SK-N-SH treated with all-trans-retinoic acid at 6 μM for 48 hours (cell line): ENCODE results near the gene SLC8A2.

Experiments
- ATAC-seq: fragments of 200-7000 bp; cut with Tn5 transposase; 3 replicates; pipeline ENCODE4 v1.9.1; 2020; ENCODE audit warnings: mild to moderate bottlenecking, moderate library complexity
- ARNTL ChIP-seq: fragments of 450-650 bp; formaldehyde crosslinking; IDR thresholded peaks from 2 replicates; pipeline ENCODE4 v1.5.0; 2020; ENCODE audit warnings: low read depth, mild to moderate bottlenecking, moderate library complexity, borderline replicate concordance
- BACH2 ChIP-seq: fragments of 250-450 bp; sonication (Bioruptor Pico); IDR thresholded peaks from 2 replicates; pipeline ENCODE4 v1.9.0; 2021; ENCODE audit warnings: mild to moderate bottlenecking, borderline replicate concordance
- CSDC2 ChIP-seq: fragments of 250-450 bp; sonication (Bioruptor Pico); IDR thresholded peaks from 2 replicates; pipeline ENCODE4 v1.5.0; 2020; ENCODE audit warnings: mild to moderate bottlenecking, moderate library complexity
- CSRNP3 ChIP-seq: fragments of 250-450 bp; sonication (Bioruptor Pico); IDR thresholded peaks from 2 replicates; pipeline ENCODE4 v1.5.1; 2021; ENCODE audit warnings: mild to moderate bottlenecking, moderate library complexity
- ESRRG ChIP-seq: fragments of 250-450 bp; sonication (Bioruptor Pico); IDR thresholded peaks from 2 replicates; pipeline ENCODE4 v1.6.1; 2021; ENCODE audit warnings: mild to moderate bottlenecking
- GLIS3 ChIP-seq: fragments of 250-450 bp; sonication (Bioruptor Pico); IDR thresholded peaks from 2 replicates; pipeline ENCODE4 v1.5.0; 2020; ENCODE audit warnings: mild to moderate bottlenecking, moderate library complexity
- OSR1 ChIP-seq: fragments of 250-450 bp; sonication (Bioruptor Pico); IDR thresholded peaks from 2 replicates; pipeline ENCODE4 v1.8.0; 2022; ENCODE audit warnings: moderate library complexity, mild to moderate bottlenecking, inconsistent platforms
- PATZ1 ChIP-seq: fragments of 250-450 bp; sonication (Bioruptor Pico); IDR thresholded peaks from 2 replicates; pipeline ENCODE4 v1.8.0; 2020; ENCODE audit warnings: mild to moderate bottlenecking, moderate library complexity, borderline replicate concordance
- PPARA ChIP-seq: fragments of 250-450 bp; sonication (Bioruptor Pico); IDR thresholded peaks from 2 replicates; pipeline ENCODE4 v1.5.0; 2020; ENCODE audit warnings: mild to moderate bottlenecking, borderline replicate concordance
- RARB ChIP-seq: fragments of 250-450 bp; sonication (Bioruptor Pico); IDR thresholded peaks from 2 replicates; pipeline ENCODE4 v1.8.0; 2021; ENCODE audit warnings: mild to moderate bottlenecking, moderate library complexity
- SNAI2 ChIP-seq: fragments of 250-450 bp; sonication (Bioruptor Pico); IDR thresholded peaks from 2 replicates; pipeline ENCODE4 v1.5.0; 2020; ENCODE audit warnings: mild to moderate bottlenecking, moderate library complexity
- TCF4 ChIP-seq: fragments of 250-450 bp; sonication (Bioruptor Pico); IDR thresholded peaks from 2 replicates; pipeline ENCODE4 v1.8.0; 2021; ENCODE audit warnings: mild to moderate bottlenecking, moderate library complexity, borderline replicate concordance
- TOX ChIP-seq: fragments of 250-450 bp; sonication (Bioruptor Pico); IDR thresholded peaks from 2 replicates; pipeline ENCODE4 v1.8.0; 2021; ENCODE audit warnings: mild to moderate bottlenecking, moderate library complexity, borderline replicate concordance
- ZC3H10 ChIP-seq: fragments of 250-450 bp; sonication (Bioruptor Pico); IDR thresholded peaks from 2 replicates; pipeline ENCODE4 v1.5.1; 2021; ENCODE audit warnings: mild to moderate bottlenecking, moderate library complexity
- ZFP30 ChIP-seq: fragments of 450-650 bp; formaldehyde crosslinking; IDR thresholded peaks from 2 replicates; pipeline ENCODE4 v1.5.0; 2022; ENCODE audit warnings: mild to moderate bottlenecking, moderate library complexity
- ZNF565 ChIP-seq: fragments of 450-650 bp; formaldehyde crosslinking; conservative IDR thresholded peaks from 2 replicates; pipeline ENCODE4 v1.5.0; 2020; ENCODE audit warnings: low read depth, mild to moderate bottlenecking, moderate library complexity
- ZNF8 ChIP-seq: fragments of 450-650 bp; formaldehyde crosslinking; IDR thresholded peaks from 2 replicates; pipeline ENCODE4 v1.5.0; 2020; ENCODE audit warnings: mild to moderate bottlenecking, moderate library complexity
- TF ChIP-seq, protein P1 (sequence below): fragments of 250-450 bp; sonication (Bioruptor Pico); IDR thresholded peaks from 2 replicates; pipeline ENCODE4 v1.8.0; 2021; ENCODE audit warnings: low read depth, mild to moderate bottlenecking, moderate library complexity, borderline replicate concordance

Gene SLC8A2

GRCh38 chr19:47450478-47450877 lies 21.2 kb downstream of the SLC8A2 start:
- ATAC-seq: no peak
- TF ChIP-seq CSDC2 (CRISPR knock-in tag): no peak
- no peak for TF ChIP-seq BACH2
- no peak for TF ChIP-seq CSRNP3 (CRISPR knock-in tag)
- TF ChIP-seq ARNTL (CRISPR knock-in tag): no peak
- TF ChIP-seq PATZ1: no peak
- TF ChIP-seq ESRRG (CRISPR knock-in tag): no peak
- TF ChIP-seq PPARA (CRISPR knock-in tag): no peak
- TF ChIP-seq, protein P1, sequence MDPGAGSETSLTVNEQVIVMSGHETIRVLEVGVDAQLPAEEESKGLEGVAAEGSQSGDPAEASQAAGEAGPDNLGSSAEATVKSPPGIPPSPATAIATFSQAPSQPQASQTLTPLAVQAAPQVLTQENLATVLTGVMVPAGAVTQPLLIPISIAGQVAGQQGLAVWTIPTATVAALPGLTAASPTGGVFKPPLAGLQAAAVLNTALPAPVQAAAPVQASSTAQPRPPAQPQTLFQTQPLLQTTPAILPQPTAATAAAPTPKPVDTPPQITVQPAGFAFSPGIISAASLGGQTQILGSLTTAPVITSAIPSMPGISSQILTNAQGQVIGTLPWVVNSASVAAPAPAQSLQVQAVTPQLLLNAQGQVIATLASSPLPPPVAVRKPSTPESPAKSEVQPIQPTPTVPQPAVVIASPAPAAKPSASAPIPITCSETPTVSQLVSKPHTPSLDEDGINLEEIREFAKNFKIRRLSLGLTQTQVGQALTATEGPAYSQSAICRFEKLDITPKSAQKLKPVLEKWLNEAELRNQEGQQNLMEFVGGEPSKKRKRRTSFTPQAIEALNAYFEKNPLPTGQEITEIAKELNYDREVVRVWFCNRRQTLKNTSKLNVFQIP (CRISPR knock-in tag): no peak
- no peak for TF ChIP-seq TCF4 (CRISPR knock-in tag)
- no peak for TF ChIP-seq SNAI2
- TF ChIP-seq ZNF565 (CRISPR knock-in tag): no peak
- TF ChIP-seq GLIS3 (CRISPR knock-in tag): no peak
- TF ChIP-seq OSR1 (CRISPR knock-in tag): no peak
- TF ChIP-seq RARB (CRISPR knock-in tag): no peak
- no peak for TF ChIP-seq ZC3H10 (CRISPR knock-in tag)

DNA sequence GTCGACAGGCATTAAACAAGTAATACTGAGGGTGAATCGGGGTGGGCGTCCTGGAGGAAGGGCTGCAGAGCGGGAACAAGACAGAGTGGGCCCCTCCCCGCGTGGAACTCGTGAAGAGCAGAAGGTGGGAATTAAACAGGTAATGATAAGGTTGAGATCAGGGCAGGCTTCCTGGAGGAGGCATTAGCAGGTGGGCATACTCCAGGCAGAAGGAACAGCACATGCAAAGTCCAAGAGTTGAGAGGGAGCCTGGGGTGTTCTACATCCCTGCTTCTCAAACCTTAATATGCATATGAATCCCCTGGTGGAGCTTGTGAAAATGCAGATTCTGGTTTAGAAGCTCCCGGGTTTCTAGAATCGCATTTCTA lies 23.3 kb downstream of the SLC8A2 start:
- ATAC-seq: no peak

GRCh38 chr19:47447470-47448359 lies 24.0 kb downstream of the SLC8A2 start:
- ATAC-seq: peak; percentile 81
- TF ChIP-seq SNAI2 (0 out of 2 replicates have a peak, but pooled peaks have one; percentile 17), PPARA (CRISPR knock-in tag) (no peak)

More for the DNA sequence above, 23.3 kb downstream of the SLC8A2 start:
- TF ChIP-seq PPARA (CRISPR knock-in tag): no peak
- TF ChIP-seq PATZ1: no peak
- TF ChIP-seq, all 23 proteins: peak for 0

DNA sequence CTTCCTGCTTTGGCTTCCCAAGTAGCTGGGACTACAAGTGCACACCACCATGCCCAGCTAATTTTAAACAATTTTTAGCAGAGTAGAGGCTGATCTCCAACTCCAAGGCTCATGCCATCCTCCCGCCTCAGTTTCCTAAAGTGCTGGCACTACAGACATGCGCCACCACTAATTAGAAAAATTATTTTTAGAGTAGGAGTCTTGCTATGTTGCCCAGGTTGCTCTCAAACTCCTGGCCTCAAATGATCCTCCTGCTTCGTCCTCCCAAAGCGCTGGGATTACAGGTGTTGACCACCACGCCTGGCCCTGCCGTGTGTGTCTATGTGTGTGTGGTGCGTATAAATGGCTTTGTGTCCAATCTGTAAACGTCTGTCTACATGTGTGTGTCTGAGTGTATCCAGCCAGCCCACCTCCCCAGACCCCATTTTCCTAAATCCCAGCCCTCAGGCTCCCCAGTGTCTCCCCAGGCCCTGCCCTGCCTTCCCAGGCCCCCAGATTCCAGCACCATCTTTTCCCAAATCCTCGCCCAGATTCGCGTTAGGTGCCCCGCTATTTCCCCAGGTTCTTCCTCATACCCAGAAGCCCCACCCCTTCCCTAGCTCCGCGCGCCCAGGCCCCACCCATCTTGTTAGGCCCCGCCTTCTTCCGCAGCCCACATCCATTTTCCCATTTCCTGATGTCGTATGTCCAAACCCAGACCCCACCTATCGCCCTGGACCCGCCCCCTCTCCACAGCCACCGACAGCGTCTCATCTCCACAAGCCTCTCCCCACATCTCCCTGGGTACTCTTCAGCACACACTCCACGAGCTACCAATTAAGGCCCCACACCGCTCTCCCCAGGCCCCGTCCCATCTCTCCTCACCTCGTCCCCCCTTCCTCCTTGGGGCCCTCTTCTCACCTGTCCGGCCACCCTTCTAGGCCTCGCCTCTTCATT lies 24.9 kb downstream of the SLC8A2 start:
- ATAC-seq: peak; percentile 78
- TF ChIP-seq PPARA (CRISPR knock-in tag) (no peak), ZC3H10 (CRISPR knock-in tag) (no peak), ZFP30 (CRISPR knock-in tag) (no peak), ZNF8 (no peak), RARB (CRISPR knock-in tag) (no peak), TCF4 (CRISPR knock-in tag) (no peak), PATZ1 (no peak), OSR1 (CRISPR knock-in tag) (no peak), CSDC2 (CRISPR knock-in tag) (no peak), BACH2 (no peak), ARNTL (CRISPR knock-in tag) (no peak), TOX (CRISPR knock-in tag) (no peak)
- TF ChIP-seq, protein P1 (CRISPR knock-in tag): no peak
